ENCODE measurements around the gene BTAF1. TPM values are rescaled to one million over a fixed set of nuclear protein-coding genes. Genes with fewer than 3 reads are reported as not detected.

Gene BTAF1
- total RNA-seq, 4 donors from 2014 or later: 43.2 to 55.0 (median 46.1) TPM

GRCh38 chr10:91884536-91884935 is 39.0 kb upstream of the BTAF1 start:
- no peak for TF ChIP-seq CTCF (IDR thresholded peaks at IDR 0.05; ENCODE audit: low read depth)

- TF ChIP-seq CTCF (IDR thresholded peaks at IDR 0.05; ENCODE audit: low read depth): no peak
Observed at GRCh38 chr10:91885362-91886079, 38.0 kb upstream of the BTAF1 start.

DNA sequence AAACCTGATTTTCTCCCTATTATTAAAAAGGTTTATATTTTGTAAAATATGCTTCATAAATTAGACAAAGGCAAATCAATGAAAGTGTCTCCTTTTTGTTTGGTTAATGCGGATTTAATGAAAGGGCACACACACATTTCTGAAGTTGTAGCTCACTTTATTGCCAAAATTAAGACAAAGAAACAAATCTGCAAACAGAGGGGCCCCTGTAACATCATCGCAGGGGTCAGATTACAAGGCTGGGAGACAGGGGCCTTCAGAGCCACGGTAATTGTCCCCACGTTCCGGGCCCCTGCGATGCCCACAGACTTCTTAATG is 36.7 kb upstream of the BTAF1 start:
- no peak for TF ChIP-seq CTCF (IDR thresholded peaks at IDR 0.05; ENCODE audit: low read depth)

DNA sequence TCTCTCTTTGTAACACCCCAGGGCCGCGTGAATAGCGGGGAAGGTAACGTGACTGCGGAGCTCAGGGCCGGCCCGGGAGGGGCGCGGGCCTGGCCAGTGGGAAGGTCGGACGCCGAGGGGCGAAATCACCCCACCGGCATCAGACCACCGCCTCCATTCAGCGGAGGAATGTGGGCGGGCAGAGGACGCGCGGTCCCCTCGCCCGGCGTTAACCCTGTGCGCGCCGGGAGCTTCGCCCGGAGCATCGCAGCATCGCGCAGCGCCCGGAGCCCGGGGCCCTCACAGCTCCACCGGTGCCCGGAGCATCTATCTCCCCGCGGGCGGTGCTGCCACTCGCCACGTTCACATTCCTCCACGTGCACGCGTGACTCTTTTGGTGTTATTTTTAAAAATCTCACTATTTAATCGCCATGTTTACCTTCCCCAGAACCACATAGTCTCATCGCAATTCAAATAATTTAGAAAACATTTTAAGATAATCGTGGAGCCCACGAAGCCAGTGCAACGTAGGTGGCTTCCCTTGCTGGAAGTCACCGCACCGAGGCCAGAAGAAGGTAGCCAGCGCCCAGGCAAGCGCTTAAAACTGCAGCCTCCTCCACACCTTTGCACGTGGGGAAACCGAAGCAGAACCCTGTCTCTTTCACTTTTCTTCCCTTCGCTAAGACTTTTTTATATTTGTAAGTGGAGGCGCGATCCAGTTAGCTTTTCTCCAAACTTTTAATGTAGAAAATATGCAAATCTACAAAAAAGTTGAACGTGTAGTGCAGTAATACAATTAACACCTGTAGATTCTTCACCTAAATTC is 36.1 kb upstream of the BTAF1 start:
- TF ChIP-seq CTCF (IDR thresholded peaks at IDR 0.05; ENCODE audit: low read depth): no peak

DNA sequence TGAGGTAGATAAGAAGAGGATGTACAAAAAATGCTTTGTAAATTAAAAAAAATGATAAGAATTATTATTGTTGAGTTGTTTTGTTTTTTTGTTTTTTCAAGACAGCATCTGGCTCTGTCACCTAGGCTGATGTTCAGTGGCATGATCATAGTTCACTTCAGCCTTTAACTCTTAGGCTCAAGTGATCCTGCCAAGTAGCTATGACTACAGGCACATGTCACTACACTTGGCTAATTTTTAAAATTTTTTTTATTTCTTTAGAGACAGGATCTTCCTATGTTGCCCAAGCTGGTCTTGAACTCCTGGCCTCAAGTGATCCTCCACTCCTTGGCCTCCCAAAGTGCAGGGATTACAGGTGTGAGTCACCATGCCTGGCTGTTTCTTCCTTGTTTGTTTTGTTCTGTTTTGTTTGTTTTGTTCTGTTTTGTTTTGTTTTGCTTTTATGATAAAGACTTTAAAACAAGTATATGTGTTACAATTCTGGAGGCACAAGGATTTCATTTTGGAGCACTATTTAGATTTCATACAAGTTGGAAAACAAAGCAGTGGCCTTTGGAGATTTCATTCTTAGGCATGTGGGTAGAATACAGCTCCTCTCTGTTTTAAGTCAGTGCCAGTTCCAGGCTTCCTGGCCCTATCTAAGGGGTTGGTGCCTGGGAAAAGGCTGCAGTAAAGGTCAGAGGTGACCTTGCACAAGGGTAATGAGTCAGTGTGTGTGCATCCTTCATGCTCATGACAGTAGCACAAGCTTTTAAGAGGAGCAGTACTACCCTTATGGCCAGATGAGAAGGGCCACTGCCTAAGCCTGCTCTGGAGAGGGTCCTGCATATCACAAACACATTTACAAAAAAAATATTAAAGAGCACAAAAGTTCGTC is 32.2 kb upstream of the BTAF1 start:
- no peak for TF ChIP-seq CTCF (IDR thresholded peaks at IDR 0.05; ENCODE audit: low read depth)

GRCh38 chr10:91893051-91893450 is 30.5 kb upstream of the BTAF1 start:
- TF ChIP-seq CTCF (IDR thresholded peaks at IDR 0.05; ENCODE audit: low read depth): no peak

Data from subcutaneous adipose tissue (tissue), 4 donors.